GM12864 (cell line): ENCODE data around the gene ZNF32.

Experiments
- DNase-seq: peaks from one replicate; pipeline ENCODE4 v3.0.0-alpha.2; 2011; ENCODE audit warnings: low read depth
- H3K4me3 ChIP-seq: 2 replicates; pipeline ENCODE4 v1.5.1; 2011; ENCODE audit warnings: mild to moderate bottlenecking, low read depth, low read length, control low read depth
- TF ChIP-seq, protein P1 (sequence below): IDR thresholded peaks from 2 replicates; pipeline ENCODE4 v1.5.1; 2011; ENCODE audit warnings: low read depth, mild to moderate bottlenecking, moderate library complexity, low read length, control low read depth, inconsistent platforms; ENCODE audit errors: missing control alignments

The ZNF32 gene

DNA sequence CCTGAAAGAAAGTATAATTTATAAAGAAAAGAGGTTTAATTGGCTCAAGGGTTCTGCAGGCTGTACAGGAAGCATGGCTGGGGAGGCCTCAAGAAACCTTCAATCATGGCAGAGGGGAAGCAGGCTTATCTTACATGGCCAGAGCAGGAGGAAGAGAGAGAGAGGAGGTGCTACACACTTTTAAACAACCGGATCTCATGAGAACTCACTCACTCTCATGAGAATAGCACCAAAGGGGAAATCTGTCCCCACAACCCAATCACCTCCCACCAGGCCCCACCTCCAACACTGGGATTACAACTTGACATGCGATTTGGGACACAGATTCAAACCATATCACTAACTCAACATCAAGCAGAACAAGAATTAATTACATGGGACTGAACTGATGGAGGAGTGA is 49.3 kb downstream of the ZNF32 start:
- TF ChIP-seq, protein P1, sequence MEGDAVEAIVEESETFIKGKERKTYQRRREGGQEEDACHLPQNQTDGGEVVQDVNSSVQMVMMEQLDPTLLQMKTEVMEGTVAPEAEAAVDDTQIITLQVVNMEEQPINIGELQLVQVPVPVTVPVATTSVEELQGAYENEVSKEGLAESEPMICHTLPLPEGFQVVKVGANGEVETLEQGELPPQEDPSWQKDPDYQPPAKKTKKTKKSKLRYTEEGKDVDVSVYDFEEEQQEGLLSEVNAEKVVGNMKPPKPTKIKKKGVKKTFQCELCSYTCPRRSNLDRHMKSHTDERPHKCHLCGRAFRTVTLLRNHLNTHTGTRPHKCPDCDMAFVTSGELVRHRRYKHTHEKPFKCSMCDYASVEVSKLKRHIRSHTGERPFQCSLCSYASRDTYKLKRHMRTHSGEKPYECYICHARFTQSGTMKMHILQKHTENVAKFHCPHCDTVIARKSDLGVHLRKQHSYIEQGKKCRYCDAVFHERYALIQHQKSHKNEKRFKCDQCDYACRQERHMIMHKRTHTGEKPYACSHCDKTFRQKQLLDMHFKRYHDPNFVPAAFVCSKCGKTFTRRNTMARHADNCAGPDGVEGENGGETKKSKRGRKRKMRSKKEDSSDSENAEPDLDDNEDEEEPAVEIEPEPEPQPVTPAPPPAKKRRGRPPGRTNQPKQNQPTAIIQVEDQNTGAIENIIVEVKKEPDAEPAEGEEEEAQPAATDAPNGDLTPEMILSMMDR: no peak

DNA sequence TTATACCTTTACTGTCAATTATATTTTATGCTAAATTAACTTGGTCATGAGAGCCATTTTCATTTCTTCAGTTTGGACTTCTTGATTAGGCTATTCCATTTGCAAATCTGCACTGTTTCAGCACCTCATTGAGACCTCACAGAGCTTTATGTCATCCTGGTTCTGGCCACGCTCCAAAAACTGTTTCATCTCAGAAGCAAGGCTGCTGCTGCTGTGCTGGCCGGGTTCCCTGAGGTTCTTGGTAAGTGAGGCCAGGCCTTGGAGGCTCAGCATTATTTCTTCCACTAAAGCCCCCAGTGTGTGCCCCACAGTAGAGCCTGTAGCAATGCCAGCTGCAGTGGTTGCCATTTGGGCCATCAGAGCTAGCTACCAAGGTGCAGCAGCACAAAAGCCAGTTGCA is 50.2 kb downstream of the ZNF32 start:
- TF ChIP-seq, protein P1: no peak
- DNase-seq: no peak
- H3K4me3 ChIP-seq: no peak overlapping the region

More for the DNA sequence above, 49.3 kb downstream of the ZNF32 start:
- DNase-seq: no peak
- no peak overlapping the region for H3K4me3 ChIP-seq

DNA sequence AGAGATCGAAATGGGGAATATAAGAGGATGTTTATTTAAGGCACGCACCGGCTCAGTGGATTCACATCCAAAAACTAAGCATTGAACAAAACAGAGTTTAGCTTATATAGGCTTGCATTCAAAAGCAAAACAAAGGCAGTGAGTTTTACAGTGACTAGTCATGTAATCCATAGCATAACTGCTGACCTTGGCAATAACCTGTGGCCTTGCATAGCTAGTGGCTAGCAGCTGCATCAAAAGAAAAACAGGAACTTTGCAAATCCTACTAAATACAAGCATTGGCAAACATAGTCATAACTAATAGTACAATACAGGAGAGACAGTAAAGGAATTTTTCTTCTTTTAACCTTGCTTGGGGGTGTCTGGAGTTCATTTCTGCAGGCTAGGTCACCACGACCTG is 52.1 kb downstream of the ZNF32 start:
- DNase-seq: no peak
- H3K4me3 ChIP-seq: no peak overlapping the region
- TF ChIP-seq, protein P1: no peak

DNA sequence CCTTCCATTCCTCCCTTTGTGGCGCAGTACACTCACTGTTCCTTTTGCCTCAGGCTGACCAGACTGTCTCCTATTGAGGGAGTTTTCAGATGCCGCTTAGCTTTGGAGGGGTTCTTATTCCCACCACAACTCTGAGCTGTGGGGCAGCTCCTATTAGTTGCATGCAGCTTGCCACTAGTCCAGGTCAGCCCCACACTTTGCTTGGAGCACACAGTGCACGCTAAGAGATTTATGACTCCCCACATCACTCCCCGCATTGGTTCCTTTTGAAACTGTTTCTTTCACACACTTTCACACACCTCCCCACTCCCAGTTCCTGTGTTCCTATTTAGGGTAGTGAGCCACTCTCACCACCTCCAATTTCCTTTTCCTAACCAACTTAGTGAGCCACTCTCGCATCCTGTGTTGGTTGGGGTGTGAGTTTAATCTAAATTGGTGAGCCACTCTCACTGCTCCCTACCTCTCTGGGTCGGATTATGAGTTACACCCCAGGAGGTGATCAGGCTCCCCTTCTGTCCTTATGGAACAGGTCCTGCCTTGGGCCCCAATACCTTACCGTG is 52.9 kb downstream of the ZNF32 start:
- peak; percentile 55 for DNase-seq
- no peak overlapping the region; the same call in 1 of the 2 replicates for H3K4me3 ChIP-seq
- TF ChIP-seq, protein P1: no peak

DNA sequence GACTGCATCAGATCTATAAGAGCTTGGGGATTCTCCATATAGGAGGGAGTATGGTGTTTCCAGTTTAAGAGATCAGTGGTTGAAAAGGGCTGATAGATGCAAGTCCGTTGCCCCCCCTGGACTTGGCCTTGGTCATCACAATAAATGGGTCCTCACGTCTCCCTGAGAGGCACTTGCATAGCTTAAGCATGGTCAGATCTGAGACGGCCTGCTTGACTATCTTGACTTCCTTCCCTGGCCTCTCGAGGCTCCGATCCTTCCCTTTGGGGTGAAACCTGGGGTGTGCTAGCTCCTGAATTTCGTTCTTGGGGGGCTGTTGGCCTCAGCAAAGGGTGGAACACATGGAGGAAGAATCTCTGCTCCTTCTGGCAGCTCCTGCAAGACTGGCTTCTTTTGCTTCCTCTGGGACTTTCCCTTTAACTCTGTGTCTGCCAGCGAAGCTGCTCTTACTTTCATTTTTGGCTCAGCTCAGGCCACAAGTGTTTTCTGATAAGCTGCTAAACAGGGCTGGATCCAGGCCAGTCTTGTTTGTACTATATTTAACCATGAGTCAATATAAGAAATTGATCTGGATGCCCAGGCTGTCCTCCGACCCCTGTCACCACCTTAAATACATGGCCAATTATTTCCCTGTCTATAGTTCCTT is 53.6 kb downstream of the ZNF32 start:
- DNase-seq: peak; percentile 80
- TF ChIP-seq, protein P1: no peak
- H3K4me3 ChIP-seq: peak overlapping the region; percentile 32
